Fibroblast of the aortic adventitia (primary cell): Measurements from ENCODE around the gene ANTXR2. TPM values are rescaled to one million over a fixed set of nuclear protein-coding genes. Genes with fewer than 3 reads are reported as not detected.

Source experiments
- DNase-seq: peaks from one replicate; pipeline ENCODE4 v3.0.0-alpha.2; 2010; ENCODE audit warnings: low read depth
- H3K4me3 ChIP-seq: 2 replicates; pipeline ENCODE4 v1.5.1; 2011; ENCODE audit warnings: low read depth, mild to moderate bottlenecking, control low read depth, low read length, moderate library complexity
- total RNA-seq: library from RNA; depleted of rRNA; stranded (reverse); fragments of >200 nt; gene quantifications from 2 replicates; pipeline ENCODE4 v1.2.3, GENCODE V29; 2012; ENCODE audit warnings: low replicate concordance
- TF ChIP-seq, protein P1 (sequence below): IDR thresholded peaks from 2 replicates; pipeline ENCODE4 v1.5.1; 2011; ENCODE audit warnings: mild to moderate bottlenecking, low read length, control low read depth, inconsistent platforms; ENCODE audit not compliant: insufficient read depth

Gene ANTXR2
- total RNA-seq, 1 donor, result 183 TPM

DNA sequence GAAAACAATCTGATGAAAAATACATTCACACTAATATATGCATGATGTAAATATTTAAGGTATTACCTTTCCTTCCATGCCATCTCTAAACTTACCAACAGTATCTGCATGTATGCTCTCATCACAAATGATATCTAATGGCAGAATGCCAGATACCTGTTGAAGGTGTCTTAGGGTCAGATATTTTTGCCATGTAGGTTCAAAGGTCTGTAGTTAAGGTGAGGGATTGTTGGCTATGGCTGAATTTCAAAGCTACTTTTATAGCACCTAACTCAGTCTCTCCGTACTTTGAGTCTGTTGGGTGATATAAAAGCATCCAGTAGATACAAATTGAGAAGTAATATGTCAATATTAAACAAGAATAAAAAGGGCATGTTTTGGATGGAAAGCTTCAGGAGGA, 19.8 kb upstream of the ANTXR2 start:
- no peak for DNase-seq
- no peak overlapping the region for H3K4me3 ChIP-seq
- TF ChIP-seq, protein P1, sequence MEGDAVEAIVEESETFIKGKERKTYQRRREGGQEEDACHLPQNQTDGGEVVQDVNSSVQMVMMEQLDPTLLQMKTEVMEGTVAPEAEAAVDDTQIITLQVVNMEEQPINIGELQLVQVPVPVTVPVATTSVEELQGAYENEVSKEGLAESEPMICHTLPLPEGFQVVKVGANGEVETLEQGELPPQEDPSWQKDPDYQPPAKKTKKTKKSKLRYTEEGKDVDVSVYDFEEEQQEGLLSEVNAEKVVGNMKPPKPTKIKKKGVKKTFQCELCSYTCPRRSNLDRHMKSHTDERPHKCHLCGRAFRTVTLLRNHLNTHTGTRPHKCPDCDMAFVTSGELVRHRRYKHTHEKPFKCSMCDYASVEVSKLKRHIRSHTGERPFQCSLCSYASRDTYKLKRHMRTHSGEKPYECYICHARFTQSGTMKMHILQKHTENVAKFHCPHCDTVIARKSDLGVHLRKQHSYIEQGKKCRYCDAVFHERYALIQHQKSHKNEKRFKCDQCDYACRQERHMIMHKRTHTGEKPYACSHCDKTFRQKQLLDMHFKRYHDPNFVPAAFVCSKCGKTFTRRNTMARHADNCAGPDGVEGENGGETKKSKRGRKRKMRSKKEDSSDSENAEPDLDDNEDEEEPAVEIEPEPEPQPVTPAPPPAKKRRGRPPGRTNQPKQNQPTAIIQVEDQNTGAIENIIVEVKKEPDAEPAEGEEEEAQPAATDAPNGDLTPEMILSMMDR, result no peak

DNA sequence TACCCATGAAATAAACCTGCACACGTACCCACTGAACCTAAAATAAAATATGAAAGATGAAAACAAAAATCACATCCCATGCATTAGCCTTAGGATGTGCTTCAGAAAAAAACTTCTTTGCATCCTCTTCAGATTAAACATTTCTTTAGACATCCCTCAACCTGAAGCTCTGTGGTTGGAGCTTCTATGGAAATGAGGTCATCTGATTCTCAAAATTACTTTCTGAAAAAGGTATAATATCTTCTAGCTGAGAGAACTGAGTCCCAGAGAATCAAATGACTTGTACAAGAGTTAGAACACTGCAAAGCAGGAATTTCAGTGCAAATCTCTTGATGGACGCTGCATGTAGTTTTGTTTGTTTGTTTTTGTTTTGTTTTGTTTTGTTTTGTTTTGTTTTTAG, 19.1 kb upstream of the ANTXR2 start:
- TF ChIP-seq, protein P1, result no peak
- H3K4me3 ChIP-seq, result no peak overlapping the region
- DNase-seq, result no peak

DNA sequence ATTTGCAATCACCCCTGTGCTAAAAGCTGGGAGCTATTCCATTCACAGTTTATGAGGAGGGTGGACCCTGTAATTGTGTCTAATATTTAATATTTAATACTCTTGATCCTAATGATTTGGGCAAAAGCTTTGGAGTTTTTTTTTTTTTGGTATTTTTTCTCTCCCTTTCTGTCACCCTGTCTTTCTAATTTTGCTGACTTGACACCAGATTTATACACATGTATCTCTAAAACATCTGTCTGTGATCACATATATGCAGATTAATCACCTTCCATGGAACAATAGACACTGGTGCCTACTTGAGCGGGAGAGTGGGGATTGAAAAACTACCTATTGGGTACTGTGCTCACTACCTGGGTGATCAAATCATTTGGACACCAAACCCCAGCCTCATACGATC, 18.7 kb upstream of the ANTXR2 start:
- H3K4me3 ChIP-seq, result no peak overlapping the region
- DNase-seq, result no peak
- TF ChIP-seq, protein P1, result no peak

DNA sequence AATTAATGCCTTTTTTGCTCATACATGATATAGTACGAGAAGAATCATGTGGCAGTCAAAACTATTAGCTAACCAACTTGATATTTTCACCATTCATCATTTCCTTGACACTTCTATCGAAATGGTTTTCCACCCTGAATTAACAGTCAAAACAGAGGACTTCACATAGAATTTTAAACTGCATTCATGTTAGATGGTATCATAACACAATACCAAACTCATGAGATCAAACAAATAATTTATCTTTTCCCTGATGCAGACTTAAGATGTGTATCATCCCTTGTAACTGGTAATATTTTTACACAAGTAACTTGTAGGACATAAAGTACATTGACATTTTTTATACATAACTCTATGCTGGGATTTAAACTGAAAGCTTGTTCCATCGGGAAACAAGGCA, 18.2 kb upstream of the ANTXR2 start:
- no peak overlapping the region for H3K4me3 ChIP-seq
- TF ChIP-seq, protein P1, result no peak
- no peak for DNase-seq

DNA sequence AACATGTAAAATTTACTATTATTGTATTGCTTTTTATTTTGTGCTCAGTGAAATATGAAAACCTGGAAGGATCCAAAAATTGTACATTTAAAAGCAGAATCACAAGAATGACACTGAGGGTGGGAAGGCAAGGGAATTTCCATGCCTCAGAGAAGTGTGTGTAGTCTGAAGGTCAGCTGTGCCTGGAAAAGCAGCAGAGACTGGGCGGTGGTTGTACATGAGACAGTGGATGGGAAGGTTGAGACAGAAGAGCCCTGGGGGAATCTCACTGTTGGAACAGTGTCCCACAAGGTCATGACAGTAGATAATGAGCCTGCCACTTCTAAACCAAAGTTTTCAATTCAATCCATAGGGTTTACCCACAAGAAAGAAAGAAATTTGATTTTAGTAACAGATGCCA, 17.1 kb upstream of the ANTXR2 start:
- TF ChIP-seq, protein P1, result no peak
- DNase-seq, result no peak
- H3K4me3 ChIP-seq, result no peak overlapping the region

DNA sequence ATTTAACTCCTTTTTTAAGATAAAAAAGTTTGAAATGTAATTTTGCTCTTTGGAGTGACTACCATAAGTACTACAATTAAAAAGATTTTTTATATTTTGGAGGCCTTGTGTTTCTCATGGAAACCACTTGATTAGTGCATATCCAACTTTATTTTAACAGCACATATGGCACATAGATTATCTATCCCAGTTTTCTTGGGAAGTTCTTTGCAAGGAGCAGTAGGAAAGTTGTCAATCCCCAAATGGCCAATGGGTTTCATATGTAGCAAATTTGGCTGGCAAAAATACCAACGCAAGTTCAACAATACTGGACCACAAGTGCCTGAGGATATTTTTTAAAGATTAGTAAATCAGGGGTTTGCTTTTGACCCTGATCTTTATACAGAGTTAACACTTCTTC, 15.4 kb upstream of the ANTXR2 start:
- DNase-seq, result no peak
- H3K4me3 ChIP-seq, result no peak overlapping the region
- TF ChIP-seq, protein P1, result no peak

DNA sequence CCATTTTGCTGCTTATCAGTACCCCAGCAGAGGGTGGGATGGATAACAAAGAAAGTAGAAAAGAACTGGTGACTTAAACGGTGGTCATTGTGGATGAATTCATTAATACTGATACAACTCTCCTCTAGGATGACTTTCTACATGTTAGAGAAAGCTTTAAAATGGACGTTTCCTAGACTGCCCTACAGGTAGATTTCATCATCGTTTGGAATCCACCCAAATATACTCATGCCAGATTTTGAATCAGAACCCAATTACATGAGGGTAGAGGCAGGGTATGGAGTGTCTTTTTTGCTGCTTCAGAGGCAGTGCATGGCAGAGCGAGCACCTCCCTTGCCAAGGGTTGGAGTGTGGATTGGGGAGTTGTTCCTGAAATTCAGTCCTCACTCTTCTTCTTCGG, 13.3 kb upstream of the ANTXR2 start:
- no peak for DNase-seq
- no peak overlapping the region for H3K4me3 ChIP-seq
- TF ChIP-seq, protein P1, result no peak
